ENCODE measurements around the gene RAB3GAP2. TPM values are rescaled to one million over a fixed set of nuclear protein-coding genes. Genes with fewer than 3 reads are reported as not detected.
"Not testable (repeated sequence)": the region's sequence is repeated elsewhere in the genome, so short reads cannot be mapped to it uniquely, and the experiment has no call there.

RAB3GAP2 gene
- total and polyA plus RNA-seq, 9 donors = 7.6 to 33.4 (median 24.3) TPM

- no peak for DNase-seq
- no peaks in the 10 kb centered on the region for H3K9me3 ChIP-seq
- 73 to 84% (median 83%) methylated on average over 2 of the region's 2 CpGs for WGBS, 3 donors
- no peak overlapping the region for H3K27ac ChIP-seq
- H3K36me3 ChIP-seq = no peaks in the 10 kb centered on the region
- H3K4me1 ChIP-seq (ENCODE audit: insufficient read depth) = peaks cover 1% of the 10 kb centered on the region
- H3K4me3 ChIP-seq = no peak overlapping the region
- no peak for TF ChIP-seq EP300 (IDR thresholded peaks at IDR 0.05)
- TF ChIP-seq, protein P1, sequence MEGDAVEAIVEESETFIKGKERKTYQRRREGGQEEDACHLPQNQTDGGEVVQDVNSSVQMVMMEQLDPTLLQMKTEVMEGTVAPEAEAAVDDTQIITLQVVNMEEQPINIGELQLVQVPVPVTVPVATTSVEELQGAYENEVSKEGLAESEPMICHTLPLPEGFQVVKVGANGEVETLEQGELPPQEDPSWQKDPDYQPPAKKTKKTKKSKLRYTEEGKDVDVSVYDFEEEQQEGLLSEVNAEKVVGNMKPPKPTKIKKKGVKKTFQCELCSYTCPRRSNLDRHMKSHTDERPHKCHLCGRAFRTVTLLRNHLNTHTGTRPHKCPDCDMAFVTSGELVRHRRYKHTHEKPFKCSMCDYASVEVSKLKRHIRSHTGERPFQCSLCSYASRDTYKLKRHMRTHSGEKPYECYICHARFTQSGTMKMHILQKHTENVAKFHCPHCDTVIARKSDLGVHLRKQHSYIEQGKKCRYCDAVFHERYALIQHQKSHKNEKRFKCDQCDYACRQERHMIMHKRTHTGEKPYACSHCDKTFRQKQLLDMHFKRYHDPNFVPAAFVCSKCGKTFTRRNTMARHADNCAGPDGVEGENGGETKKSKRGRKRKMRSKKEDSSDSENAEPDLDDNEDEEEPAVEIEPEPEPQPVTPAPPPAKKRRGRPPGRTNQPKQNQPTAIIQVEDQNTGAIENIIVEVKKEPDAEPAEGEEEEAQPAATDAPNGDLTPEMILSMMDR (IDR thresholded peaks at IDR 0.05) = no peak
- no peak for TF ChIP-seq POLR2A (IDR thresholded peaks at IDR 0.05)
- intact Hi-C loops (cut with DNase I) = loop anchor here in 1 of 4 donors (10.0 kb wide), 1 partner anchor 557 kb away; no protein-coding TSS in a partner anchor
- no peaks in the 10 kb centered on the region for H3K27me3 ChIP-seq
These were observed 54.8 kb downstream of the RAB3GAP2 start for GRCh38 chr1:220217383-220217988.

GRCh38 chr1:220213382-220213983 is 58.8 kb downstream of the RAB3GAP2 start:
- TF ChIP-seq, protein P1 (IDR thresholded peaks at IDR 0.05) = no peak
- no peak for TF ChIP-seq POLR2A (IDR thresholded peaks at IDR 0.05)
- TF ChIP-seq EP300 (IDR thresholded peaks at IDR 0.05) = no peak
- H3K27me3 ChIP-seq = no peaks in the 10 kb centered on the region
- H3K36me3 ChIP-seq = no peaks in the 10 kb centered on the region
- peaks cover 1% of the 10 kb centered on the region for H3K4me1 ChIP-seq (ENCODE audit: insufficient read depth)
- DNase-seq = no peak
- H3K4me3 ChIP-seq = no peak overlapping the region
- intact Hi-C loops (cut with DNase I) = loop anchor here in 1 of 4 donors (10.0 kb wide), 1 partner anchor 561 kb away; no protein-coding TSS in a partner anchor
- 88 to 96% (median 90%) methylated on average over 4 of the region's 4 CpGs for WGBS, 3 donors
- no peak overlapping the region for H3K27ac ChIP-seq
- H3K9me3 ChIP-seq = no peaks in the 10 kb centered on the region

GRCh38 chr1:220207411-220207810 is 64.8 kb downstream of the RAB3GAP2 start:
- TF ChIP-seq EP300 (IDR thresholded peaks at IDR 0.05) = no peak
- TF ChIP-seq, protein P1 (IDR thresholded peaks at IDR 0.05) = no peak
- no peak for TF ChIP-seq POLR2A (IDR thresholded peaks at IDR 0.05)
- no peaks in the 10 kb centered on the region for H3K36me3 ChIP-seq
- no peak for DNase-seq
- intact Hi-C loops (cut with DNase I) = no loop called here
- no peaks in the 10 kb centered on the region for H3K27me3 ChIP-seq
- H3K9me3 ChIP-seq = no peaks in the 10 kb centered on the region
- no peak overlapping the region for H3K27ac ChIP-seq
- no peaks in the 10 kb centered on the region for H3K4me1 ChIP-seq (ENCODE audit: insufficient read depth)
- no peak overlapping the region for H3K4me3 ChIP-seq

DNA sequence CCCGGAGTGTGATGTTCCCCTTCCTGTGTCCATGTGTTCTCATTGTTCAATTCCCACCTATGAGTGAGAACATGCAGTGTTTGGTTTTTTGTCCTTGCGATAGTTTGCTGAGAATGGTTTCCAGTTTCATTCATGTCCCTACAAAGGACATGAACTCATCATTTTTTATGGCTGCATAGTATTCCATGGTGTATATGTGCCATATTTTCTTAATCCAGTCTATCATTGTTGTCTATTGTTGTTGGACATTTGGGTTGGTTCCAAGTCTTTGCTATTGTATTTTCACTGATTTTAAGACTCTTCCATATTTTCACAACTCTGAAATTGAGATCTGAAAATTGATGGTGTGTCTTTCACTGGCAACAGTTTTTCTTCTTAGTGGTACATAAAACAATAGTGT is 67.5 kb downstream of the RAB3GAP2 start:
- intact Hi-C loops (cut with DNase I); H3K4me1 ChIP-seq (ENCODE audit: insufficient read depth): not testable (repeated sequence)
- 89 to 97% (median 97%) methylated on average over 1 to 2 of the region's 2 CpGs for WGBS, 3 donors

DNA sequence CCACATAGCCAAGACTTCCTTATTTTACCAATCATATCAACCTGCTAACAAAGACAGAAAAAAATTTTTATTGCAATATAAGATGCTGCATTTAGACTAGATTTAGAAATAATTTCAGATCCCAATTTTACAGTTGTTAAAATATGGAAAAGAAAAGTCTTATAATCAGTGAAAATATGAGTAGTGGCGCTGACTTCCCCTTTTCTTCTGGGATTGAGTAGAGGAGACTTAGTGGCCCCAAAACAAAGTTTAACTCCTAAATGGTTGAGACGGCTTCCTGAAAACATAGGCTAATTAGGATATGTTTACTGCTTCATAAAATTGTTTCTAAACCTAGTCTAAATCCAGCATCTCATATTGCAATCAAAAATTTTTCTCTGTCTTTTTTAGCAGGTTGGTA is 68.4 kb downstream of the RAB3GAP2 start:
- no peak for TF ChIP-seq POLR2A (IDR thresholded peaks at IDR 0.05)
- TF ChIP-seq, protein P1 (IDR thresholded peaks at IDR 0.05) = no peak
- no peak for TF ChIP-seq EP300 (IDR thresholded peaks at IDR 0.05)
- H3K36me3 ChIP-seq = no peaks in the 10 kb centered on the region
- H3K27me3 ChIP-seq = no peaks in the 10 kb centered on the region
- intact Hi-C loops (cut with DNase I) = no loop called here
- H3K4me3 ChIP-seq = no peak overlapping the region
- H3K27ac ChIP-seq = no peak overlapping the region
- 88 to 93% (median 93%) methylated on average over 2 of the region's 2 CpGs for WGBS, 3 donors
- no peaks in the 10 kb centered on the region for H3K9me3 ChIP-seq
- H3K4me1 ChIP-seq (ENCODE audit: insufficient read depth) = no peaks in the 10 kb centered on the region
- DNase-seq = no peak

More for the DNA sequence above, 67.5 kb downstream of the RAB3GAP2 start:
- H3K4me3 ChIP-seq, H3K27me3 ChIP-seq, H3K27ac ChIP-seq, H3K9me3 ChIP-seq, DNase-seq, H3K36me3 ChIP-seq: not testable (repeated sequence)

Data from ovary (tissue), 9 donors.